ENCODE results near the gene HS6ST1.

DNA sequence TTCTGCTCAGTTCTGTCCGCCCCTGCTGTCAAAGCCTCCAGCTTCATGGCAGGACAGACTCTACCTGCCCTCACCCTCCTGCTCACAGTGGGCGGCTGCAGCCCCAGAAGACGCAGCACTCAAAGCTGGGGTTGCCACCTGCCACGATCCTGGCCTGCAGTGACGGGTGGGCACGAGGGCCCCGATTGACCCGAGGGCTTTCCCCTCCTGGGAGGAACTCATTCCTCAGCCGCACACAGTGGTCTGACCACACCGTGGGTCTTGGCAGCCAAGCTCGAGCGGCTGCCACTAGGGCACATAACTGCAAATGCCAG is 47.1 kb downstream of the HS6ST1 start:
- TF ChIP-seq, protein P1, sequence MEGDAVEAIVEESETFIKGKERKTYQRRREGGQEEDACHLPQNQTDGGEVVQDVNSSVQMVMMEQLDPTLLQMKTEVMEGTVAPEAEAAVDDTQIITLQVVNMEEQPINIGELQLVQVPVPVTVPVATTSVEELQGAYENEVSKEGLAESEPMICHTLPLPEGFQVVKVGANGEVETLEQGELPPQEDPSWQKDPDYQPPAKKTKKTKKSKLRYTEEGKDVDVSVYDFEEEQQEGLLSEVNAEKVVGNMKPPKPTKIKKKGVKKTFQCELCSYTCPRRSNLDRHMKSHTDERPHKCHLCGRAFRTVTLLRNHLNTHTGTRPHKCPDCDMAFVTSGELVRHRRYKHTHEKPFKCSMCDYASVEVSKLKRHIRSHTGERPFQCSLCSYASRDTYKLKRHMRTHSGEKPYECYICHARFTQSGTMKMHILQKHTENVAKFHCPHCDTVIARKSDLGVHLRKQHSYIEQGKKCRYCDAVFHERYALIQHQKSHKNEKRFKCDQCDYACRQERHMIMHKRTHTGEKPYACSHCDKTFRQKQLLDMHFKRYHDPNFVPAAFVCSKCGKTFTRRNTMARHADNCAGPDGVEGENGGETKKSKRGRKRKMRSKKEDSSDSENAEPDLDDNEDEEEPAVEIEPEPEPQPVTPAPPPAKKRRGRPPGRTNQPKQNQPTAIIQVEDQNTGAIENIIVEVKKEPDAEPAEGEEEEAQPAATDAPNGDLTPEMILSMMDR (IDR thresholded peaks at IDR 0.05; ENCODE audit: borderline replicate concordance, extremely low read depth, low read length, poor library complexity, severe bottlenecking), result no peak
- no peak for TF ChIP-seq EZH2 (IDR thresholded peaks at IDR 0.05; ENCODE audit: borderline replicate concordance, low read depth, low read length, severe bottlenecking)
